Stimulated activated CD4-positive, alpha-beta T cell treated with anti-CD3 and anti-CD28 coated beads, Interleukin-4, amount 100 ng/mL, for 24 hours (primary cell): Measurements from ENCODE around the gene FHOD3.

Experiments used
- DNase-seq: peaks from one replicate; pipeline ENCODE4 v3.0.0-alpha.2; 2020

The FHOD3 gene

DNA sequence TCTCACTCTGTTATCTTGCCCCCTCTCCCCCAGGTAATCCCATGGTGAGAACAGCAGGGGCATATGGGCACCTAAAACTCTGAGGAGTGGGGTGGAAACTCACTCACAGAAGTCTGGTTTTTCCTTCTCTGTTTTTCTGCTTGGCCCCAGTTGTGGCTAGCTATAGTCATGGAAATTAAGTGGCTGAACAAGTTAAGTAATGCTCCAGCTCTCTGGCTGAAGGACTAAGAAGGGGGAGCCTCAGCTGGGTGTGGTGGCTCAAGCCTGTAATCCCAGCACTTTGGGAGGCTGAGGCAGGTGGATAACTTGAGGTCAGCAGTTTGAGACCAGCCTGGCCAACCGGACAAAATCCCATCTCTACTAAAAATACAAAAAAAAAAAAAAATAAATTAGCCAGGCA is 270.3 kb downstream of the FHOD3 start:
- DNase-seq: no peak

GRCh38 chr18:36568487-36568886 is 271.0 kb downstream of the FHOD3 start:
- DNase-seq: no peak

DNA sequence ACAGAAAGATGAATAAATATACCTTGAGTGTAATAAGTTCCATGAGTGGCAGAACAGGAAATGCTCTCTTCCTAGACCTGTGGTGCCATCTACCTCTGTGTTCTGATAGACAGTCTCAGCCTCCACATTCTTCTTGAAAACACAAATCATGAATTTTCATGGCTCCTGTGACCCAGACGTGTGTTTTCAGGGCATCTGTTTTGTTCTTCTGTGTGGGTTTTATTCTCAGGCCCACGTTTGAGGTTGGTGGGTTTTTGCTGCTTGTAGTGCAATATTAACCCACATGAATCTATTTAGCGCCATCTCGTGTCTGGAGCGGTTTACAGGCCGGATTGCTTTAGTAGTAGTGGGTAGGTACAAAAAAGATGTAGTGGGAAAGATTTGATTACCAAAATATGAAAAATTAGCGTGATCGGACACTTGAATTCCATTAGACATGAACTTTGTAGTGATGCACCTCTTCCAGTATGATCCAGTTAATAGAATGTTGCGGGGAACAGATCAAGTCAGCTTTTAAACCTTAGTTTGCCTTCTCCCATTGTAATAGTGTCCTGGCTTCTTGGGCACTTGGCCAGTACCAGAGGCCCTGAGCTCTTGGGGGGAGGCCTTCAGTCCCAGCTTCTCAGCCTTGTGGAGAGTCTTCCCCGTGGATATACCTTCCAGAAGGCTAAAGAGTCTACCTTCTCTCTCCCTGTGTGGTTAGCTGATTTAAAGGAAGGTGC is 274.8 kb downstream of the FHOD3 start:
- DNase-seq: no peak

DNA sequence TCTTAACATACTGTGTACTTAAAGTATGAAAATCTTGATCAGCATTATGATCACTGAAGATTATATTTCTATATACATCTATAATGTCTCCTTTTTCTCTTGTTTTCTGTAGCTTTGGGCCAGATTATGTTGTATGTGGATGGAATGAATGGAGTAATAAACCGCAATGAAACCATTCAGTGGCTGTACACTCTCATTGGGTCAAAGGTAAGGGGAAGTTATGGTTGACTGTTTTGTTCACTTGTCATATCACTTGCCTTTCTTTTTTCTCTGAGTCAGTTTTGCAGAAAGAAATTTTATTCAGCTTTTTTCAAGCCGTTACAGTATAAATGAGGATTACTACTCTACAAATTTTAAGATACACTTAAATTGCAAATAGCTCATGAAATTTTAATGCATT is 278.8 kb downstream of the FHOD3 start:
- no peak for DNase-seq

DNA sequence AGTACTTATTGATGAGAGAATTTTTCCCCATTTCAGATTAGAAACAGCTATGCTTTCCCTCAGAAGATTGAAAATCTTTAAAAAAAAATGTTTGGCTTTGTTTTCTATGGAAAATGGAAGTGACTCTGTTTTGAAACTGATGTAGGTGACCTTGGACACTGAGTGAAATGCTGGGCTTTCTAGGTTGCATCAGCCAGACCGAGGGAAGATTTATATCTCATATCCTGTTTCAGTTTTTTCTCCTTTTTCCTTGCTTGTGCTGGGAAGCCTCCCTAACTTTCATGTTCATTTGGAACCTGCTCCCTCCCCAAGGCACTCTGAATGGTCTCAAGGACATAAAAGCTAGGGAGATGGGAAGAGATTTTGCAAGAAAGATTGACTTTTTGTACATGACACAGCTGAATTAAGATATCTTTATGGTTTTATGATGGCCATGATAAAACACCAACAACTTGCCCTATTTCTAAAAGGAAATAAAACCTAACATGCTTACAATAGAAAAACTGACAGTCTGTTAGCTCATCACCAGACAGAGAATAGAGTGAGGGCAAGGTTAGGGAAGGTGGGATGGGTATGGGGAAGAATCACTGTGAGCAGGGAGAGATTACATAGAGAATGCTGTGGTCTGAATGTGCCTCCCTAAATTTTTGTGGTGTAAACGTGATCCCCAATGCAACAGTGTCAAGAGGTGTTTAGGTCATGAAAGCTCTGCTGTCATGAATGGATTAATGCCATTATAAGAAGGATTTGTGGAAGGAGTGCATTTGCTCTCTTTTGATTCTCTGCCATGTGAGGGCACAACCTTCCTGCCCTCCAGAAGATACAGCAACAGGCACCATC is 281.6 kb downstream of the FHOD3 start:
- no peak for DNase-seq

GRCh38 chr18:36580266-36580665 is 282.8 kb downstream of the FHOD3 start:
- DNase-seq: no peak

DNA sequence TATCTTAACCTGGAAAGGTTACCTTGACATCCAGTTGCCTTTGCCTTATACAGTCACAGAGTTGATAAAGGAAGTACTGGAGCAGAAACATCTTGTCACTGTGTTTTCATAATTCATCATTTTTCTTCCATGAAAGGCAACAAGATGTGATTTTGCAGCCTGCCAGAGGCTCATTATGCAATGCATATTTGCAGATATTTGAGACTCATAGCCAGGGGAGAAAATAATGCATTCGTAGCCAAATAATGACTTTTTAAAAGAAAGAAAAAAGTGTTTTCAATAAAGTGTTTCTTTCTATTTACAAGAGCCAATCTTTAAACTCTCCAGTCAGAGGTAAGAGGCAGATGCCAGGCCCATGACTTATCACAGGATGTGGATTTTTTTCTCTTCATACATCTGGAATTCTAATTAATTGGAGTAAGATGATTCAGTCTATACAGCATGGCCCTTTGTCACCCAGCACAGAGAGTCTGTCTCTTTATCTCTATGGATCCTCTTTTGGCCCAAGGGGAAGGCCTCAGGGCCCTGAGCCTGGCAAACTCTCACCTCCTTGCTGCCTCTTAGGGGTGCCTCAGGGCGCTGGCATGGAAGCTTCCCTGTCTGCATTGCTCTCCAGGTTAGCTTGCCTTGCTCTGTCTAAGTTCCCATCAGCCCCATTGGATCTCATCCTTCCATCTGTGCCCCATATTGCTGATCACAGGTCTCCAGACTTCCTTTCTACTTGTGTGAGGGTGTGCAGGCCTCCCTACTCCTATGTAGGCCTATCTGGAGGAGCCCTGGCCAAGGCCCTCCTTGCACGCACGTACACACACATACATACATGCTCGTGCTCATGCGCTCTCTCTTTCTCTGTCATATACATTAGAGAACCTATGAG is 283.6 kb downstream of the FHOD3 start:
- DNase-seq: no peak

DNA sequence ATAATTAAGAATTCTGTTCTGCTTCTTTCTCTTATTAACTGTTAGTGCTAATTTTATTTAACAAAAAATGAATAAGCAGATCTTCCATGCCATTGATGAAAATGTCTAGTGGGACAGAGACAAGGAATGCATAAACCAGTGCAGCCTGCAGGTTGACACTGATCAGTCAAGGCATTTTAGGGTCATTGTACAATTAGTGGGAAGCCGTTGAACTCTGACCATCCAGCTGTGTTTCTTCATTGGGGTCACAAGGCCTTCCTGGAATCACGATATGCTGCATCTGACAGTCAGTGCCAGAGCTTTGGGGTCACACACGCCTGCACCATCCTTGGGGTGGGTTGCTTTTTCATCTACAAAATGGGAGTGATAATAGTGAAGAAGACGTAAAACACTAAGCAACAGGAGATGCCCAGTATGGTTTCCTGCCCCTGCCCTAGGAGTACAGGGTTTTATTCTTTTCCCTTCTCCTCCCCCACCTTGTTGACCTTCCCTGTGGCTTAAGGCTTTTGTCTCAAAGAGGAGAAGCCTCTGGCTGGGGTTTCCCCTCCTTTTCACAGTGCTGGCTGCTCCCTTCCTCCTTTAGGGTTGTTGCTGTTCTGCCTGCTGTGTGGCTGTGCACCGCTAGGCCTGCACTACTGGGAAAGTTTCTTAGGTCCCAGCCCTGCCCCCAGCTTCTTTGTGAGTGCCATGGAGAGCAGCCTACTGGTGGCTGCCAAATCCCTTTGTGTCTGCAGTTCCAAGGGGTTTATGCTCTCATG is 285.7 kb downstream of the FHOD3 start:
- DNase-seq: no peak

DNA sequence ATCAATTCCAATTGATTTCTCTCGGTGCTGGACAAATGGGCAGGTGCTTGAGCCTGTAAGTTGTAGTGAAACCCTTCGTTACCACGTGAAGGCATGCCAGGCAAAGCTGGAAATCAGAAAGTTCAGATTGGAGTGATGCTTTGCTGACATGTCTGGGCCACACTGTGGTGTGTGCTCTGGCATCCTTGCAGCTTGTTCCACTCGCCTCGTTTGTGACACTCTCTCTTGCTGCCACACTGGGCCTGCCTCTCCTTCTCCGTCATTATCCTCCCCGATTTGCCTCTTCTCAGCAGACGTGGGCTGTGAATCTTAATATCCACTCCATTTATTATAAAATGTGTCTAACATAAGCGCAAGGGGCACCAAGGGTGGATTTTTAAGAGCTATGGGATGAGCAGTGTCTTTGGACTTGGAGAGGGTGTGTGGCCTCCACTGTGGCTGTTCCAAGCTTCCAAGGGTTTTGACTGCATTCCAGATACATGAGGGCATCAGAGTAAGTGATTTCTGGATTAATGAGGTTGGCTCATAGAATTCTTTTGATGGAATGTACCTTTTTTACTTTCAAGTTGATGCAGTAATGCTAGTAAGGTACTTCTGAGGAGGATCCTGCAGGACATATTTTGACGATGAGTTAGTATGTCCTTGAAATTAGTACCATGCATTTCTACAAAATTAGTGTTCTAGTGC is 292.5 kb downstream of the FHOD3 start:
- DNase-seq: no peak

DNA sequence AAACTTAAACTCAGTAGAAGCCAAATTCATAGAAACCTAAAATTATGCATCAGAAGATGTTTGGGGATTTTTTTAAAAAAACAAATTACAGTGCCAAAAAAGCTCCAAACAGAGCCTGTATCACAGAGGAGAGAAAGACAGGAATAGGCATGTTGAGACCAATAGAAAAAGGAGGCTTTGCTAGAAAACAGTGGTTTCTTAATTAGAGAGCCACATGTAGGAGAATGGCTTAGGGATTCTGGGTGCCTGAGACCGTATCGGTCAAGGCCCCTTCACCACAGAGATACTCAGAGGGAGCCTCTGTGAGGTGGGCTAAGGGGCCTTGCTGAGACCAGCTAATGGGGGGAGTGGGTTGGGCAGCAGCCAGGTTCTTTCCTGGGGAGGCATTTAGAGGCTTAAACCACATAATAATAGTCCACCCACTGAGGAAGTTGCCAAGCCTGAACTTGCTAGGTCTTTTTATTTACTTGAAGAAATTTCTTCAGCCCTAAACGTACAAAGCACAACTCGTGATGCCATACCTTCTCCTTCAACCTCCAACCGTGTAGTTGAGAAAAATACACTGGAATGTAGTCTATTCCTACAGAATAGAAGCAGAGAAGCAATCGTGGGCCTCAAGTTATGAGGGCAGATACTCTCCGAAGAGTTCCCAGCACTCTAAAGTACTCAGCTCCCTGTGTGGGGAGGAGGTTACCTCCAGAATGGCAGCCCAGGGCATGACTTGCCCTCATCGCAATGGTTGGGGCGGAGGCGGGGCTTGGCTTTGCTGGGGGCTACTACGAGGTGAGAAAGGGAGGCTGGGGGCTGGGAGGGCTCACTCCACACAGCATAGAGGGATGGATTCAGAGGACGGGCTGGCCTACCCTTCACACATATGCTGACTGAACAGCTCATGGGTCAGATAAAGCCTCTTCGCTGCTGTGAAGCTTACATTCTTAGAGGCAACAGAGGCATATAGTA is 293.4 kb downstream of the FHOD3 start:
- no peak for DNase-seq

GRCh38 chr18:36592282-36592681 is 294.8 kb downstream of the FHOD3 start:
- no peak for DNase-seq

DNA sequence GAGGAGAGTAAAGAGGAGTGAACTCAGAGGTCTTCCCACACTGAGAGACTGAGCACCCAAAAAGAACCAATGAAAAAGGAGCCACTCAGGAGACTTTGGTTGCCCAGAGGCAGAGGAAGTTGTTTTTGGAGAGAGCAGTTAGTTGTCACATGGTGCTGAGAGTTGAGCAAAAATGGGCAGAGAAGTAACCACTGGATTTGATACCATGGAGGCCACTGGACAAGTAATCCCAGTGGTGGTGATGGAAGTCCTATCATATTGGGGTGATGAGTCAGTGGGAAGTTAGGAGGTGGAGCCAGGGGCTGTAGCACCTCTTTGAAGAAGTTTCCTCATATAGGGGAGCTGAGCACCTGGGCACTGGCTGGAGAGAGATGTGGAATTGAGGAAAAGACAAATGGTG is 295.5 kb downstream of the FHOD3 start:
- no peak for DNase-seq

DNA sequence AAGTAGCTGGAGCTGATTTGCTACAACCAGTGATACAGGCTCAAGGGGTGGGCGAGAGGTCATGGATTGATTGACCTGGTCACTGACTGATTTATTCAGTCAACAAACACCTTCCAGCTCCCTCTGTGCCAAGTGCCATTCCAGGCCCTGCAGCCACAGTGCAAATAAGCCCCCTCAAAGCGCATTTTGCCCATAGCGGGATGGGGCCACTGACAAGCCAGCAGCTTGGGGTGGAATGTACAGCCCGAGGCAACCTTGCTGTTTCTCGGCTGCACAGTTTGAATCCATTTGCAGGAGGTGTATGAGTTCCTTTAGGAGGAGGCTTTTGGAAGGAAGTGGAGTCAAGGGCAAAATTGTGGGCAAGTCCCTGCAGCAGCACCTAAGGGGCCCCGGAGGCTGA is 296.1 kb downstream of the FHOD3 start:
- DNase-seq: no peak

DNA sequence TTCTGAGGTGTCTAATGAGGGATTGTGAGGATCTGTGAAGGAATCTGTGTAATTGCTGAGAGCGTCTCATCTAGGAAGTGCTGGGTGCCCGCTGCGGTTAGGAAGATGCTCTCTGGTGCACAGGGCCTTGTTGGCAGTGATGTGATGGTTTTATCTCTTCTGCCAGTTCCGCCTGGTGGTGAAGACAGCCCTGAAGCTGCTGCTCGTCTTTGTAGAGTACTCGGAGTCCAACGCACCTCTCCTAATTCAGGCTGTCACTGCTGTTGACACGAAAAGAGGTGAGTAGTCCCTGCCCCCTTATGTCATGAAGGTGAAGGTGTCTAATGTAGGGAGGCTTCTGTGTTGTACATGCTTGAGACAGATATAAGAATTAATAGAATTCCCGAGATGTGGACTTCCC is 297.1 kb downstream of the FHOD3 start:
- DNase-seq: no peak

DNA sequence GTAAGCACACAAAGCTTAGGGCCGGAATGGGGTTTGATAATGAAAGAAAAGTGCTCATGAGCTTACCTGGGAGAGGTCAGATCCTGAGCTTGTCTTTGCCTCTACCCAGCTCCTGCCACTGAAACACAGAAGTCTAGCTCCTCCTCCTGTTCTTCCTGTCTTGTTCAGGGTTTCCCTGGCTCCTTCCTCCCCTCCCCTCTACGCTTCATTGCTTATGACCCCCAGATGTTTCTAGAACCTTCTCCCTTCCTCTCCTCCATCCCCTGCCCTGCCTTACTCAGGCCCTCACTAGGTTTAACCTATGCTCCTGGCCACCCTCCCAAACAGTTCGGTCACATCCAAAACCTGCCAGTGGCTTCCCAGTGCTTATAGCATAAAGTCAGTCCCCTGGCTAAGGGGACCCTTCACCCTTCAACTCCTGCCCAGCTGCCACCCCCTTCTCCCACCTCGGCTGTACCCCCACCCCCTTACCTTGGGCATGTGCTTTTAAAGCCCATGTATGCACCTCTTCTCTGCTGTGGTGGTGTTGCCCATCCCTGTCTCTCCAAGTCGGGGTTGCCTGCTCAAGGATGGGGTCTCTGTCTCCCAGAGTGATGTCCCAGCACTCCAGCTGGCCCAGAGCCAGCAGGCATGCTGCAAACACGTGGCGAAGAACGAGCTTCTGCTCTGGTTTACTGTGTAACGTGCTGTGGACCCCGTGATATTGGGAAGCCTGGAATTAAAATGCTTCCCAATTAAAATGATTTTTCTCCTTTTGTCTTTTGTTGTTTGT is 297.7 kb downstream of the FHOD3 start:
- DNase-seq: no peak

DNA sequence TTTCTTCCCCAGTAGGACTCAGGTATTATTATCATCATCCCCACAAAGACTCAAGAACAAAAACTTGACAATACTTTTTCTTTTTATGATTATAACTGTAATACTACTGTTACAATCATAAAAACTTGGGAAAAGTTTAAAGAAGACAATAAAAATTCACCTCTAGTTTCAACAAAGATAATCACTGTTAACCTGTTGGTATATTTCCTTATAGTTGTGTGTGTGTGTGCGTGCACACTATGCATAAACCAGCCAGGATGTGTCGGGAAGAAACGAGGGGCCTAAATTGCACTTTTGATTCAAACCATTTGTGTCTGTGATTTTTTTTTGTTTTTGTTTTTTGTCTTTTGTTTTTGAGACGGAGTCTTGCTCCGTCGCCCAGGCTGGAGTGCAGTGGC is 298.3 kb downstream of the FHOD3 start:
- DNase-seq: no peak

DNA sequence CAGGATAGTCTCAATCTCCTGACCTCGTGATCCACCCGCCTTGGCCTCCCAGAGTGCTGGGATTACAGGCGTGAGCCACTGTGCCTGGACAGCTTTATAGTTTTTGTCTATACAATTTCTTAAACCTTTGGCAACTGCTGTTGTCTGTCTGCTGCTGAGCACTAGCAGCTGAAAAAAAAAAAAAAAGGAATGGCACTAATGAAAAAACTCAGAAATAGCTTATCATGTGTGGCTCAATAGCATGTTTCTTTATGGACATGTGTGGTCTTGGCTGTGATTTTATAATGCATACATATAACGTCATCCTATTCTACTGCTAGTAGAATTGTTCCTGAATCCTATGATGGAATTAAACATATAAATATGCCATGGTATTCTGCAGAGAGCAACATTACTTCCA is 300.1 kb downstream of the FHOD3 start:
- DNase-seq: no peak

GRCh38 chr18:36600548-36600947 is 303.0 kb downstream of the FHOD3 start:
- no peak for DNase-seq

DNA sequence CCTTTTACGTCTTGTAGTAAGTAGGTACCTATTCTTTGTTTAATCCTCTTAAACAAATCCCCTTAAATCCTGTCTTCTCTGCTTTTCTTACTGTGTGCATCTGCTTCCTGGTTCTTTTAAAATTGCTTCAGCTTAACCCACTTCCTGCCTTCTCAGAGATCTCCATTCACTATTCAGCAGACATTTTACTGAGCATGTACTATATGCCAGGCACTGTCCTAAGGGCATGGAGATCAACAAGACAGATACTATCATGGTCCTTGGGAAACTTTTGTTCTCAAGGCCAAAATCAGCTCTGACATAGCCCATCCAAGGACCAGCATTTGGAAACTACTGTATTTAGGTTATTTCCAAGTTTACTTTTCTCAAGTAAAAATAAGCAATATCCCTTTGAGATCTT is 303.8 kb downstream of the FHOD3 start:
- DNase-seq: no peak

GRCh38 chr18:36602071-36602470 is 304.6 kb downstream of the FHOD3 start:
- DNase-seq: no peak
